ENCODE measurements around the gene ELP4.

Gene ELP4

DNA sequence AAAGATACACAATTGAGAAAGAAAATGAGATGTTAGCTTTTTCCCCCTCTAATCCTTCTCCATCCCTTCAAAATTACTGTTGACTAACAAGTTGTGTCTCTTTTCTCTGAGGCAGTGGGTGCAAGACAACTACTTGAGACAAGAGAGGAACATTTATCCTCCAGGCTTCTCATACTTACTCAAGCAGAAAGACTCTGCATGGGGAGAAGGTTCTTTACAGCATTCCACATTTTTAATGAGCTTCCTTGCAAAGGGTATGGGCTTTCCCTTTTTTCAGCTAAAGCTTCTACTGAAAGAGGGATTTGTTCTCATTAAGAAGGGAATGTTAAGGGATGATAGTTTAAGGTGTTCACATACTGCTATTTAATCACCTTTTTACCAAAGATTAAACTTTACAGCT is 253.7 kb downstream of the ELP4 start:
- DNase-seq (ENCODE audit: extremely low spot score, insufficient read length, low read depth) (no peak), FAIRE-seq (no peak)

DNA sequence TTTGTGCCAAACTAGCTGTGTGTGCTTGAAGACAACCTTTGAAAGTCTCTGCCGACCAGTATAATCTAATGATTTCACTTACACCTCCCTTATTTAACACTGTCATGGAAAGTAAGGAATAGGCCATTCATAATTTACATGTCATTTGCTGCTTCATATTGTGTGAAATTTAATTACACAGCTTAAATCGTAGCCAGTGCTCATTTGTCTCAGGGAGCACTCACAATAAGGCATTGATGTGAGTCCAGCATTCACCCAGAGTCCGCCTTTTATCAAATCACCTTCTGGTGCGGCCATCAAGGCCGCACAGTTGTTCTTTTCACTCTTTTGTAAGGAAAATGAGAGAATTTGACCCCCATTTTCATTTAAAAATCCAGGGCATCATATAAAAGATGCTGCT is 254.7 kb downstream of the ELP4 start:
- FAIRE-seq: no peak
- DNase-seq (ENCODE audit: extremely low spot score, insufficient read length, low read depth): no peak

DNA sequence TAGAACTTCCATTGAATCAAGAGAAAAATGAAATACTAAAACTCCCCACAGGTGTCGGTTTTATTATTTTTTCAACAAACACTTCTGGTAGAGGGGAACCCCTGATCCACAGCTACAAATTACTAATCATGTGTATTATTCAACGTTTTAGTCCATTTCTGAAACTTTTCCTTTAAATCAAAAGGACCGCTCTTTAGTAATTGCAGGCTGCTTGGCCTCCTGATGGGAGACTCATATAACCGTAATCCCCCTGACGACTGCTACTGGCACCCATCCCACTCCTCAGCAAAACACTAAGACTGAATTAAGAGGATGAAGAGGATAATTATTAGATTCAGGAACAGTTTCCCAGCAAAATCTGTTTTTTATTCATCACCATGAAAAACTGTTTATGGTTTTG is 255.2 kb downstream of the ELP4 start:
- no peak for DNase-seq (ENCODE audit: extremely low spot score, insufficient read length, low read depth)
- FAIRE-seq: no peak

DNA sequence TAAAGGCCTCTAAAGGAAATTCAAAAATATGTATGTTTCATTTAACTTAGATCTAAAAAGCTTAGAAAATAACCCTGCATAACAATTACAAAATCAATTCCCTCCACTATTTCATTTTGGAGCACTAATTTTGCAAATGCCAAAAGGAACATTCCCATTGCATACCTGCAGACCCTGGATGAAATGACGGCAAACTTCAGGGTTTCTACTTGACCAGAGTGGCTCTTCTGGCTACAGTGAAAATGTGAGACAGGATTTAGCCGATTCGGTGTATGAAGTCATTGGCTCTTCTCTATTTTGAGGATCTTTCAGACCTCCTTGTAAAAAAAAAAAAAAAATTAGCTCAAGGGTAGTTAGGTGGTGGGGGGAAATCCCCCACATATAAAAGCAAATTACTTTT is 257.5 kb downstream of the ELP4 start:
- FAIRE-seq: no peak
- no peak for DNase-seq (ENCODE audit: extremely low spot score, insufficient read length, low read depth)

DNA sequence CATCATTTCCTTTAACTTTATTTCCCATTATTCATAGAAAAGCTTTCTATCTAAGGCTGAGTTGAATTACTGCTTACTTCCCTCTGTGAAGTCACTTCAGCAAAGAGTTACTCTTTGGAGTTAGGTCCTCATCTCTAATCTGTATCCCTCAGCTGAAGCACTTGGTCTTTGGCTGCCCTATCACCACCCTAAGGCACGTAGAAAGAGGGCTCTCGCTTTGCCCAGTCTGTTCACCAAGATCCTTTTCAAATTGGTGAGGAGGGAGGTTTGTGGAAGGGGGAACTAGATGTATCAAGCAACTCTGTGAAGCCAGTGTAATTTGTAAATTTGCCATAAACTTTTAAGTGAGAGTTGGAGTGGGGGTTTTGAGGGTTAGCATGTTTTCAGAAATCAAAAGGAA is 258.1 kb downstream of the ELP4 start:
- FAIRE-seq: no peak
- no peak for DNase-seq (ENCODE audit: extremely low spot score, insufficient read length, low read depth)

DNA sequence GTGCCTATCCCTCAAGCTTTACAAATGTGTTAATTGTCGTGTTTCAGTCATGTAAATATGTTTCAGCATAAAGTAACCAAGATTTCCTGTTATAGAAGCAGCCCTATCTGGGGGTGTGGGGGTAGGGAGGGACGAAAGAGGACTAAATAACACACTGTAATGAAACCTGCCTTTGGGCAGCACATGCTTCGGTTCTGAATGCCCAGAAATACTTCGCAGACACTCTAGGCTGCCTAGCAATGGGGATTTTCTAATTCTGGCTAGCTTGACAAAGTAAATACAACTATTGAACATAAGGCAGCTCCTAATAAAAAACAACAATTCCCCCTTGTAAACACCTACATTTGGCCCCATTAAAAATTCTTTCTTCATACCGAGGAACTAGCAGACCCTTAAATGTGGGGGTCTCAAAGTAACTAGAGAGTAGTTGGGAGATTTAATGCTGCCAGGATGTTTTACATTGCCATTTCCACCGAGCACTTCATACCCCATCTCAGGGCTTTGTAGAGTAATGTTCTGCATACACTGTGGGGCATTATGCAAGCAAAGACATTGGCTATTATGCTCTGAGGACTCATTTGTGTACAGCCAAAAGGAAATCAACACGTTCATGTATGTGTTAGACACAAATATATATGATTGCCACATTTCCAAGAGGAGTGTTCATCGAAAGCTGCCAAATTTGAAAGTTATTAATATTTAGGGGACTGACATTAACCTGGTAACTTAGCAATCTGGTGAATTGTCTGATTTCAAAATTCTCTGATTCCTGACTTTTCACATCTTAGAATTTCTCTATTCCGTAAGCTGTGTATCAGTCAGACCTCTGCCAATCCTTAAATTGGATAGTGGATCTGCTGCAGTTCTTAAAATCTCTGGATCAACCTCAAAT is 259.4 kb downstream of the ELP4 start:
- FAIRE-seq (no peak), DNase-seq (ENCODE audit: extremely low spot score, insufficient read length, low read depth) (no peak)

DNA sequence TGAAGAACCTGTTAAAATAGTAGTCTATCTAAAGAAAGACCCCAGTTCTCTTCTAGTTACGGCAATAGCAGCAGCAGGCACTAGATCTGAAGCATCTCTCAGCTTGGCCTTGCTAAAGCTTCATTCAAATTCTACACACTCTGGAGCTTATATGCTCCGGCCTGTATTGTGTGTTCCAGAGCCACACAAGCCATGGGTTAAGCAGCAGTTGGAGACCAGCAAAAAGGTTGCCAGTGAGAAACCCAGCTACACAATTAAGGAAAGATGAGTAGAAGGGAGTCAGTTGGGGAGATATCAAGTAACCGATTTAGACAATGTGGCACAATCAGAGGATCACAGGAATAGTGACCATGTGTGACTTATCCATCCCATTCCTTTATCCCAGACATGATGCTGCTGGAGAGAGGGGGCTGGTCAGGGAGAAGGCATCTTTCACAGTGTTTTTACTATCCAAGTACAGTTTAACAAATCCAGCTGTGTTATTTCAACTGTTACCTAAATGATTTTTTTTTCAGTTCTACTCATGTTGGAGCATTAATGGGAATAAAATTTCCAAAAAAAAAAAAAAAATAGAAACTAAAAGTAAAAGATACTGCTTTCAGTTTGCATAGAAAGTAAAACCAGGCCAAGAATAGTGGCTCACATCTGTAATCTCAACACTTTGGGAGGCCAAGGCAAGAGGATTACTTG is 260.6 kb downstream of the ELP4 start:
- DNase-seq (ENCODE audit: extremely low spot score, insufficient read length, low read depth) (no peak), FAIRE-seq (no peak)

DNA sequence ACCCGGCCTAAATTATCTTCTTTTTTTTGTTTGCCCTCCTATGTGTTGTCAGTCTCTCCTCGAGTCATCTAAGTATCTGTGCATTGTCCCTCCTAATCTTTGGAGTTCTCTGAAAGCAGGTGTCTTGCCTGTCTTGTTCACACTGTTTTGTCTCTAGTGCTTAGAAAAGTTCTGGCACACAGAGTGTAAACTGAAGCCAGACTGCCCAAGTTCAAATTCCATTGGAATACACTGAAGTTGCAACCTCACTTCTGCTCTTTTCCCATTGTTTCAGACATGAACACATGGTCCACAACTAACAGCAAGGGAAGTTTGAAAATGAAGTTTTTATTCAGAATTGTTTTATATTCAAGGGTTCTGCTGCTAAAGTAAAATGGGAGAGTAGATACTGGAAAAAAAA is 262.8 kb downstream of the ELP4 start:
- FAIRE-seq (no peak), DNase-seq (ENCODE audit: extremely low spot score, insufficient read length, low read depth) (no peak)

DNA sequence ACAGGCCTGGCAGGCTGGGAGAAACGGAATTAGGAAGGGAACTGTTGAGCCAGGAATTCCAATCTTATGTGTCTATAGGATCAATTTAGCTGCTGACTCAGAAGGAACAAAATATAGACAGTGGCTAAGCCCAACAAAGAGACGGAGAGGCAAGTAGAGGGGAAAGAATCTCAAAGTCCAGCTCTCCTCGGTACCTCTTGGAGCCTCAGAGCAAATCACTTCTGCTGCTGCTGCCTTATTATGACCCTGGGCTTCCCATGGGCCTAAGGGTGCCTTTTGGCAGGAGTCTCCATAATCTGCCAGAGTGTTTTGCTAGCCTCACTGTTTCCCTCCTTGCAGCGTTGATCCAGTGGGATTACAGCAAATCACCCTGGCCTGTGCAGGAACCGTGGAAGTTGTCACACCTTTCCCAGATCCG is 269.8 kb downstream of the ELP4 start:
- no peak for FAIRE-seq

DNA sequence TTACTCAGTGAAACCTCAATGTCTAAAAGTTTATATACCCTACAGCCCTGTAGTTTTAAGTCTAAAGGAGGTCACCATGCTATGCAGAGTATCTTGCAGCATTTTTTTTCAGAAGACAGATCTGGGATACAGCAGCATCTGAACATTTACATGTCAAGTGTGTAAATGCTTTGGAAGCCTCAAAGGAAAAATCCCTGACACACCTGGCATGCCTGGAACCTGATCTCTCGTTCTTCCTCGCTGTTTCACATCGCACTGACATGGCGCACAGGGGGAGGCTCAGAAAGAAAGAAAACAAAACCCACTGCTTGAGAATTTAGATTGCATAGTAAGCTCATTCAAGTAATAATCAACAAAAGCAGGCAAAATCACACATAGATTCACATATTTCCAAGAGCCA is 270.5 kb downstream of the ELP4 start:
- FAIRE-seq (no peak), DNase-seq (ENCODE audit: extremely low spot score, insufficient read length, low read depth) (no peak)

More for the DNA sequence above, 269.8 kb downstream of the ELP4 start:
- DNase-seq (ENCODE audit: extremely low spot score, insufficient read length, low read depth): no peak

DNA sequence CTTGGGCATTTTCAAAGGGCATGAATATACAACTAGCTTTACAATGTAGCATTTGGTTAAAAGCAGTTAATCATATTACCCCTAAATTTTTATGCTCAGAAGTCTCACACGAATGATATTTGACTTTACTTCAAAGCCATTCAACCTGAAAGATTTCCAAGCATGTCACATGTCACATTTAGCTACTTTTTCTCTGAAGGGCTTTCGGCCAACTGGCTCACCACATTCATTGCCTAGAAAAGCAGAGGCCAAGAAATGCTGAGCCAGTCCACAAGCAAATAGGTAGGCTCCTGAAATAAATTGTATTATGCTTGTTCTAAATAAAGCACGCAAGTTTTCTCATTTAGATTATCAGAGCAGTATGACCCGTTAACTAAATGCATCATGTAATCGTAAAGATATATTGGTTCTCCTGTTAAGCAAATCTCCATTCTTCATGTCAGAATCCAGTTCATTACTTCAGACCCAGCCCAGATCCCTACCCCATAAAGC is 271.0 kb downstream of the ELP4 start:
- FAIRE-seq (no peak), DNase-seq (ENCODE audit: extremely low spot score, insufficient read length, low read depth) (no peak)

DNA sequence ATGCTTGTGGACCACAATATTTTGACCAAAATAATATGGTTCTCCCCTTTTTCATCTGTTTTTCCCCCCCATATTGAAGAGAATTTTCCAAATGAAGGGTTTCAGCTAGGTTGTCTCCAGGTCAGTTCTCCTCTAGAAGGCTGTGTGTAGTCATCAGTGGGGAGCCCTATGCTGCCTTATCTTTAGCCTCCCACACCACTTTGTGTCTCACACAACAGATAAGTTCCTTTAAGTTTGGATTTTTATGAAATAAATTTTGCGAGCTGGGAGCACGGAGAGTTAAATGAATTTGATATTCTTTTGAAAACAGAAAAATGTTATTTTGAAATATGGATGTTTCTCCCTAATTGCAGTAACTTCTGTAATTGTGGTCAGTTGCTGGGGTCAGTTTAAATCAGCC is 272.7 kb downstream of the ELP4 start:
- DNase-seq (ENCODE audit: extremely low spot score, insufficient read length, low read depth) (no peak), FAIRE-seq (no peak)

DNA sequence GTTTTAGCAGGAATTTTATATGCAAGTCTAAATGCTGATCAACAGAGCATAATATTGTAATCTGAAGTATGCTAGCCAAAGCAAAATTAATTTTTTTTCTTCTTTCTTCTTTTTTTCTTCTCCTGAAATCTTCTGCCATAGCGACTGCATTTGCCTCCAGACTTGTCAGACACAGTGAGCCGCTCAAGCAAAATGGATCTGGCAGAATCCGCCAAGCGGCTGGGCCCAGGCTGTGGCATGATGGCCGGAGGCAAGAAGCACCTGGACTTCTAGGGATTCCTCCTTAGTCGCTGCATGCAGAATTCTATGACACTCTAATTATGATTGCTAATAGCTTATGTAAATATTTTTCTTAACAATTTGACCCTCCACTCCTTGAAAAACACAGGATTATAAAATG is 273.7 kb downstream of the ELP4 start:
- DNase-seq (ENCODE audit: extremely low spot score, insufficient read length, low read depth): no peak
- FAIRE-seq: no peak

DNA sequence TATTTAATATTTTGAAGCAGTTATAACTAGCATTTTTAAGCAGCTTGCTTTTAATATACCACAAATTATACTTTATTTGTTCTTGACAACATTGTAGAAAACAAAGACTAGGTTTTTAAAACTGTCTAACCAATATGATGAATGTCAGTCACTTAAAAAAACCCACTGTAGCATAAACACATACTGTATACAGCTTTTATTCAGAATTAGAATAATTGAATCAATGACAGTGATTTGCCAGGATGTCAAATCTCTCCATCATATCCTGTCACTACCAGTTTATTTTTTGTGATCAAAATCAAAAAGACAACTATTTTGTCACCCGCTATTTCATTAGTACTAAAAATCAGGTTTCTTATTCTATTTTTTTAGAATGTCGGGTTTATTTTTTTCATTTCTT is 275.0 kb downstream of the ELP4 start:
- no peak for FAIRE-seq

DNA sequence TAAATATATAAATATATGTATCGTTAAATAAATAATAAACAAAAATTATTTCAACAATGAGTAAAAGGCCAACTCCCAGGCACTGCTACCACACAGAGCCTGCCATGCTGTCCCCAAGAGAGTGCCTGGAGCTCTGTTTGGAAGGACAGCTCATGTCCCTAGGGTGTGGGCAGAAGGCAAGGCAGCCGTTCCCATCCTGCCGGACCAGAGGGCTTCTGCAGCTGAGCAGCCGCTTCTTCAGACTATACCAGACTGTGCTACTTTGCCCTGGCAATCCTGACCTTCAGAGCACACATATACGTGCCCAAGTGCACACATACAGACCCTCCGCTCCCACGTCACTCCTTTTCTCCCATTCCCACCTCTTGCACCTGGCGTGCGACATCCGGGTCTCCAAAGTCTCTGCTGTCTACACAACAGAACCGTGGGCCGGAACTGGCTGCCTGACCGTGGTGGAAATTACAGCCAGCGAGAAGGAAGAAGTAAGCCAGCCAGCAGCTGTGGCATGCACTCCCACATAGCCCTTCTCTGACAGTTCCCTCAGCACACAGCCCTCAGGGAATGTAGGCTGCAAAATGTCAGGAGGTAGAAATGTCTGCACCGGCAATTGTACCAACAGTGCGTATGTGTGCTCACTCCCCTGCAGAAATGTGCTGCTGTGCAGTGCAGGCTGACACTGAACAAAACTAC is 277.6 kb downstream of the ELP4 start:
- FAIRE-seq (no peak), DNase-seq (ENCODE audit: extremely low spot score, insufficient read length, low read depth) (no peak)

More for the DNA sequence above, 275.0 kb downstream of the ELP4 start:
- no peak for DNase-seq (ENCODE audit: extremely low spot score, insufficient read length, low read depth)

DNA sequence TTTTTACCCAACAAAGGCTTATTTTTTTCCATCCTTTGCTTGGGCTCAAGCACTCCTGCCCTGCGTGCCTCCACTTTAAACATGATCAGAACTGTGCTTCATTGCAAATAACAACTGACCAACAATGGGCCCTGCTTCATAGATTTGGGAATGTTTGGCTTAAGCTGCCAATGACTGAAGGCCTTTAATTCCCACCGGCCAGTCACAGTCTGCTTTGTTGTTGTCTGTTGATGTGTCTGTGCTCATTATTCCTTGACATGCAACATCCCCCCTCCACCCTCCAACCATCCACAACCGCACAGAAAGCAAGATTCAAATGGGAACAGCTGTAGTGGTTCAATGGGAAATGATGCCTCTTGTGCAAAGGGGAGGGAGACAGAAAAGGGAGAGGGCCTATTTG is 278.5 kb downstream of the ELP4 start:
- DNase-seq (ENCODE audit: extremely low spot score, insufficient read length, low read depth): no peak
- FAIRE-seq: no peak

DNA sequence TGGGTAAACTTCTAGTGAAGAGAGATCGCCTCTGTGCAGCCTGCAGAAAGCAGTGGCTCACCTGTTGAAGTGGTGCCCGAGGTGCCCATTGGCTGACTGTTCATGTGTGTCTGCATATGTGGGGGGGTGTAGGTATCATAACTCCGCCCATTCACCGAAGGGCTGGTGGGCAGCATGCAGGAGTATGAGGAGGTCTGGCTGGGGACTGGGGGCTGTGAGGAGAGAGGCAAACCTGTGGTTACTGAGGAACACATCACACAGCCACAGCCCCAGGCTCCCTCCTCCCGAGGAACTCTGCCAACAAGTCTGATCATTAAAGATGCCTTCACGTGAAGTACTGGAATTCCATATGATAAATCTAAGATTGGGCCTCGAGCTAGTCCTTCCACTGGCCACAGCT is 281.1 kb downstream of the ELP4 start:
- FAIRE-seq (no peak), DNase-seq (ENCODE audit: extremely low spot score, insufficient read length, low read depth) (no peak)

DNA sequence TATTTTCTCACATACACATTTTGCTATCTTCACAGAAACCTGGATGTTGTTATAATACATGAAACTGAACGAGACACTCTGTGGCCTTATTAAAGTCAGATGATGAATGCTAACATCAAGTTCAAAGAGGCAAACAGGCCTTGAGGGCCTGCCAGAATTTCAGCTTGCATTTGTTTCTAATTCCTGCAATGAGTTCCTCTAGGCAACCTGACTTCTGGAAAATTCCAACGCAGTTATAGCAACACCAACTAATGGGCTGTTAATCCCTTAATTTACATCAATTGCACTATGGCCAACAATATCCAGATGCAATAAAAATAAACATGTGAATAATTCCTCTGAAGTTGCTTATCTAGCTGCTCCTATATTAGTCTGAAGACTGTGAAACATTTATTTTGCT is 282.5 kb downstream of the ELP4 start:
- no peak for FAIRE-seq

DNA sequence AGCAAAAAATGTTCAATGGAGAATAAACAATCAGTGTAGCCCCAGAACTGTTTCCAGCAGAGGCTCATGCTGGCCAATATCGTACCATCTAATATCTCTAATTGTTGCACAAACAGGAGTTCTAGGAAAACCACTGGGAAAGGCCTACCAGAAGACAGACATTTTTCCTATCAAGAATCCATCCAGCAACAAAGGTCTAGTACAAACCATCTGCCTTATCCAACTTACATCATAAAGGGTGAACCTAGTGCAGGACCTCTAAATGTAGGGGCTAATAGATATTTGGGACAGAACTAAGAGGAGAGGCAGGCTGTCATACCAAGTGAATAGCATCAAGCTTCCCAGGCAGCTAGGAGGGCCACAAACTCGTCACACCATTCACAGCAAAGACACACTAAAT is 282.9 kb downstream of the ELP4 start:
- DNase-seq (ENCODE audit: extremely low spot score, insufficient read length, low read depth) (no peak), FAIRE-seq (no peak)

More for the DNA sequence above, 282.5 kb downstream of the ELP4 start:
- no peak for DNase-seq (ENCODE audit: extremely low spot score, insufficient read length, low read depth)

DNA sequence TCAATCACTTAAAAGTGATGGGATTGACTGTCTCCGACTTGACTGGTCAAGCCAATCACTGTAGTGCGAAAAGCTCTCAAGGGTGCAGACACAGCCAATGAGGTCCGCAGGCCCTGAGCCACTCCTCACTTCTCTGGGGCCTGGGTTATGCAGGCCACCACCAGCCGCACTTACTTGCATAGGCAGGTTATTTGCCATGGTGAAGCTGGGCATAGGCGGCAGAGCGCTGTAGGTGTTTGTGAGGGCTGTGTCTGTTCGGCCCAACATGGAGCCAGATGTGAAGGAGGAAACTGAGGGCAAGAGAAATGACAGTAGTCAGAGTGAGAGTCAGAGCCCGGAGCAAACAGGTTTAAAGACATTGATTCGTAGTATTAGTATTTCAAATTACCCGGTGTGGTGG is 283.7 kb downstream of the ELP4 start:
- DNase-seq (ENCODE audit: extremely low spot score, insufficient read length, low read depth): no peak
- no peak for FAIRE-seq

DNA sequence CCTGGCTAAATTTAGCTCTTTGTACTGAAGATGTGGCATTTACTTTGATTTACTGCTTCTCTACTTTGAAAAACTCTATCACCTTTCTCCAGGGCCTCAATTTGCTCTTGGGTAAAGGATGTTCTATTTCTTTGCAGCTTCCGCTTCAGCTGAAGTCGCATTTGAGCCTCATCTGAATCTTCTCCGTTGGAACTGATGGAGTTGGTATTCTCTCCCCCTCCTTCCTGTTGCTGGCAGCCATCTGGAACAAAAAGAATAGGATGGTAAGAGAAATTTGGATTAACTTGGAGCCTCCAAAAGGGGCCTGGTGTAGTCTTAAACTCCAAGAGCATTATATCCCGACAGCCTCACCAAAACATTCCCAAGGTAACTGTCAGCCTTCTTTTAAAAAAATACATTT is 285.0 kb downstream of the ELP4 start:
- DNase-seq (ENCODE audit: extremely low spot score, insufficient read length, low read depth): no peak
- no peak for FAIRE-seq

Measured in GM18507 (cell line).